Activated T-cell treated with anti-CD3 and anti-CD28 coated beads, Interleukin-2, amount 50 U/mL, for 72 hours (primary cell): ENCODE data around the gene ARHGEF19. TPM values are rescaled to one million over a fixed set of nuclear protein-coding genes. Genes with fewer than 3 reads are reported as not detected.
"Not testable (repeated sequence)": the region's sequence is repeated elsewhere in the genome, so short reads cannot be mapped to it uniquely, and the experiment has no call there.

ENCODE experiments used
- ATAC-seq, 2 donors: fragments of 150-1000 bp; cut with Tn5 transposase; replicated peaks in 1 of 2; 2 replicates each; pipeline ENCODE4 v1.10.0; 2021; ENCODE audit warnings: moderate library complexity in 2 of 2, mild to moderate bottlenecking in 1 of 2
- DNase-seq, 2 donors: peaks; one replicate each; pipeline ENCODE4 v3.0.0; 2021 to 2022; ENCODE audit warnings: mixed read lengths in 1 of 2
- H3K27ac Mint-ChIP-seq: one replicate; pipeline ENCODE4 v1.8.0; 2022; ENCODE audit warnings: mild to moderate bottlenecking, moderate library complexity, mixed read lengths
- H3K27me3 Mint-ChIP-seq: one replicate; pipeline ENCODE4 v1.8.0; 2022; ENCODE audit warnings: low read depth, mixed read lengths
- H3K36me3 Mint-ChIP-seq, 2 donors: one replicate each; pipeline ENCODE4 v1.8.0; 2022; ENCODE audit warnings: mixed read lengths in 2 of 2, mild to moderate bottlenecking in 1 of 2; ENCODE audit not compliant: insufficient read depth in 2 of 2
- H3K4me1 Mint-ChIP-seq: one replicate; pipeline ENCODE4 v1.8.0; 2022; ENCODE audit warnings: low read depth, mixed read lengths
- H3K4me3 Mint-ChIP-seq, 2 donors: one replicate each; pipeline ENCODE4 v1.8.0; 2022; ENCODE audit warnings: mild to moderate bottlenecking in 2 of 2, mixed read lengths in 2 of 2, moderate library complexity in 2 of 2
- H3K9me3 Mint-ChIP-seq, 2 donors: one replicate each; pipeline ENCODE4 v1.8.0; 2022; ENCODE audit warnings: mixed read lengths in 2 of 2
- total RNA-seq, 2 donors: library from RNA; stranded (reverse); gene quantifications; one replicate each; pipeline ENCODE4 v1.2.3, GENCODE V29; 2022

ARHGEF19 gene
- total RNA-seq, 2 donors from 2014 or later = 7.0 to 9.9 TPM

GRCh38 chr1:16174261-16174868, 38.1 kb downstream of the ARHGEF19 start:
- H3K4me3 Mint-ChIP-seq = no peak overlapping the region
- no peak for DNase-seq
- H3K4me1 Mint-ChIP-seq = peaks cover under 1% of the 10 kb centered on the region
- no peaks in the 10 kb centered on the region for H3K9me3 Mint-ChIP-seq
- no peak overlapping the region for H3K27ac Mint-ChIP-seq
- ATAC-seq = no peak
- no peaks in the 10 kb centered on the region for H3K27me3 Mint-ChIP-seq
- H3K36me3 Mint-ChIP-seq = no peaks in the 10 kb centered on the region

- no peak for ATAC-seq
- no peaks in the 10 kb centered on the region for H3K36me3 Mint-ChIP-seq
- H3K4me1 Mint-ChIP-seq = peaks cover 8% of the 10 kb centered on the region
- no peaks in the 10 kb centered on the region for H3K27me3 Mint-ChIP-seq
- no peaks in the 10 kb centered on the region for H3K9me3 Mint-ChIP-seq
- H3K27ac Mint-ChIP-seq = no peak overlapping the region
- no peak for DNase-seq
- no peak overlapping the region for H3K4me3 Mint-ChIP-seq
Measured at GRCh38 chr1:16173447-16174260, 38.8 kb downstream of the ARHGEF19 start.

- Mint-ChIP-seq H3K36me3 (no peaks in the 10 kb centered on the region), H3K27me3 (no peaks in the 10 kb centered on the region), H3K4me1 (peaks cover 14% of the 10 kb centered on the region), H3K27ac (no peak overlapping the region), H3K4me3 (no peak overlapping the region), H3K9me3 (no peaks in the 10 kb centered on the region)
- ATAC-seq (no peak), DNase-seq (no peak)
Measured at GRCh38 chr1:16172964-16173446, 39.4 kb downstream of the ARHGEF19 start.

- Mint-ChIP-seq H3K36me3 (no peaks in the 10 kb centered on the region), H3K9me3 (no peaks in the 10 kb centered on the region), H3K4me3 (no peak overlapping the region), H3K4me1 (peaks cover 16% of the 10 kb centered on the region), H3K27ac (no peak overlapping the region), H3K27me3 (no peaks in the 10 kb centered on the region)
- DNase-seq (no peak), ATAC-seq (no peak)
Measured at GRCh38 chr1:16172218-16172830, 40.1 kb downstream of the ARHGEF19 start.

GRCh38 chr1:16171314-16172151, 40.9 kb downstream of the ARHGEF19 start:
- no peak for DNase-seq
- no peaks in the 10 kb centered on the region for H3K27me3 Mint-ChIP-seq

GRCh38 chr1:16170283-16170673, 42.2 kb downstream of the ARHGEF19 start:
- H3K4me3 Mint-ChIP-seq = no peak overlapping the region
- no peaks in the 10 kb centered on the region for H3K9me3 Mint-ChIP-seq
- H3K36me3 Mint-ChIP-seq = no peaks in the 10 kb centered on the region
- no peak overlapping the region for H3K27ac Mint-ChIP-seq
- H3K4me1 Mint-ChIP-seq = peaks cover 35% of the 10 kb centered on the region
- ATAC-seq = no peak
- DNase-seq = no peak
- peaks cover 10% of the 10 kb centered on the region for H3K27me3 Mint-ChIP-seq

More at GRCh38 chr1:16171314-16172151, 40.9 kb downstream of the ARHGEF19 start:
- Mint-ChIP-seq H3K4me1 (peaks cover 23% of the 10 kb centered on the region), H3K36me3 (no peaks in the 10 kb centered on the region), H3K4me3 (no peak overlapping the region), H3K27ac (no peak overlapping the region), H3K9me3 (no peaks in the 10 kb centered on the region)
- no peak for ATAC-seq

GRCh38 chr1:16168622-16169360, 43.7 kb downstream of the ARHGEF19 start:
- Mint-ChIP-seq H3K36me3 (no peaks in the 10 kb centered on the region), H3K4me3 (peak overlapping the region; percentile 71 to 77), H3K27ac (no peak overlapping the region), H3K27me3 (peaks cover 10% of the 10 kb centered on the region), H3K4me1 (peaks cover 50% of the 10 kb centered on the region), H3K9me3 (no peaks in the 10 kb centered on the region)
- peak; percentile 44 to 45 for DNase-seq
- peak; percentile 47 to 61 for ATAC-seq

- H3K9me3 Mint-ChIP-seq, H3K27me3 Mint-ChIP-seq, H3K27ac Mint-ChIP-seq, ATAC-seq, DNase-seq, H3K36me3 Mint-ChIP-seq: not testable (repeated sequence)
- H3K4me1 Mint-ChIP-seq = peaks cover 55% of the 10 kb centered on the region
- H3K4me3 Mint-ChIP-seq = peak overlapping the region; percentile 71 to 77
Measured at GRCh38 chr1:16168144-16168495, 44.3 kb downstream of the ARHGEF19 start.

- DNase-seq = peak; percentile 70 to 71
- Mint-ChIP-seq H3K27ac (no peak overlapping the region), H3K27me3 (peaks cover 10% of the 10 kb centered on the region)
Measured at GRCh38 chr1:16167331-16168143, 44.9 kb downstream of the ARHGEF19 start.

GRCh38 chr1:16166117-16166516, 46.3 kb downstream of the ARHGEF19 start:
- DNase-seq (no peak), ATAC-seq (no peak)
- no peak overlapping the region for H3K27ac Mint-ChIP-seq
- peaks cover 10% of the 10 kb centered on the region for H3K27me3 Mint-ChIP-seq
- peak overlapping the region in 1 of 2 donors; percentile 27 for H3K4me3 Mint-ChIP-seq
- H3K4me1 Mint-ChIP-seq = peaks cover 74% of the 10 kb centered on the region
- no peaks in the 10 kb centered on the region for H3K36me3 Mint-ChIP-seq
- no peaks in the 10 kb centered on the region for H3K9me3 Mint-ChIP-seq

More at GRCh38 chr1:16167331-16168143, 44.9 kb downstream of the ARHGEF19 start:
- Mint-ChIP-seq H3K4me3 (peak overlapping the region; percentile 71 to 77), H3K9me3 (no peaks in the 10 kb centered on the region), H3K4me1 (peaks cover 61% of the 10 kb centered on the region), H3K36me3 (no peaks in the 10 kb centered on the region)
- ATAC-seq = peak; percentile 84 to 88

GRCh38 chr1:16165548-16165947, 46.9 kb downstream of the ARHGEF19 start:
- no peak overlapping the region for H3K27ac Mint-ChIP-seq
- H3K36me3 Mint-ChIP-seq = no peaks in the 10 kb centered on the region
- no peak for DNase-seq
- no peak for ATAC-seq
- no peaks in the 10 kb centered on the region for H3K9me3 Mint-ChIP-seq
- peaks cover 10% of the 10 kb centered on the region for H3K27me3 Mint-ChIP-seq
- H3K4me3 Mint-ChIP-seq = peak overlapping the region in 1 of 2 donors; percentile 27
- peaks cover 74% of the 10 kb centered on the region for H3K4me1 Mint-ChIP-seq

- peaks cover 74% of the 10 kb centered on the region for H3K4me1 Mint-ChIP-seq
- no peak for DNase-seq
- no peaks in the 10 kb centered on the region for H3K36me3 Mint-ChIP-seq
- H3K27me3 Mint-ChIP-seq = peaks cover 10% of the 10 kb centered on the region
- no peak overlapping the region for H3K4me3 Mint-ChIP-seq
- no peaks in the 10 kb centered on the region for H3K9me3 Mint-ChIP-seq
- ATAC-seq = no peak
- H3K27ac Mint-ChIP-seq = no peak overlapping the region
Measured at GRCh38 chr1:16165073-16165364, 47.4 kb downstream of the ARHGEF19 start.
